NB4 (cell line): ENCODE measurements around the gene VPS54.

Experiments used
- MYC ChIP-seq: IDR thresholded peaks from 2 replicates; pipeline ENCODE4 v1.6.1; 2011; ENCODE audit warnings: low read depth, low read length
- POLR2A ChIP-seq: IDR thresholded peaks from 2 replicates; pipeline ENCODE4 v1.6.1; 2011; ENCODE audit warnings: mild to moderate bottlenecking; ENCODE audit not compliant: insufficient read length; ENCODE audit errors: extremely low read depth
- TF ChIP-seq, protein P1 (sequence below): IDR thresholded peaks from one replicate; pipeline ENCODE4 v1.5.1; 2012; ENCODE audit warnings: low read depth, low read length
- TF ChIP-seq, protein P2 (sequence below): IDR thresholded peaks from 2 replicates; pipeline ENCODE4 v1.6.1; 2011; ENCODE audit warnings: low read depth, low read length

DNA sequence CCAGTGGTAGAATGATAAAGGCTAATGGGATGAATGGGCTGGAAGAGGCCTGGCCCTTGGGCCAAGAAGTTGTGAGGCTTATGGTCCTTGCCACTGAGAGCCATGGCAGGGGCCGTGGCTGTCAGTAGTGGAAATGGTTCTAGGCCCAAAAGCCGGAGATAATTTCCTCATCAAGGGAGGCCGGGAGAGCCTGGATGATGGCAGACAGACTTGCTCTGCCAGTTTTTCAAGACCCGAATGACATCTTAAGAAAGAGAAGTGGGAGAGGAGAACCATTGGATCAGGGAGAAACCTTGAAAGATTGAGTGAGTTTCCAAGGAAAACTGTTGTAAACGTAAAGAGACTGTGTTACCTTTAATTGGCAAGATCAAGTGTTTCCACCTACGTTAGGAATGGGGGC lies 46.3 kb upstream of the VPS54 start:
- no peak for TF ChIP-seq POLR2A
- TF ChIP-seq, protein P1, sequence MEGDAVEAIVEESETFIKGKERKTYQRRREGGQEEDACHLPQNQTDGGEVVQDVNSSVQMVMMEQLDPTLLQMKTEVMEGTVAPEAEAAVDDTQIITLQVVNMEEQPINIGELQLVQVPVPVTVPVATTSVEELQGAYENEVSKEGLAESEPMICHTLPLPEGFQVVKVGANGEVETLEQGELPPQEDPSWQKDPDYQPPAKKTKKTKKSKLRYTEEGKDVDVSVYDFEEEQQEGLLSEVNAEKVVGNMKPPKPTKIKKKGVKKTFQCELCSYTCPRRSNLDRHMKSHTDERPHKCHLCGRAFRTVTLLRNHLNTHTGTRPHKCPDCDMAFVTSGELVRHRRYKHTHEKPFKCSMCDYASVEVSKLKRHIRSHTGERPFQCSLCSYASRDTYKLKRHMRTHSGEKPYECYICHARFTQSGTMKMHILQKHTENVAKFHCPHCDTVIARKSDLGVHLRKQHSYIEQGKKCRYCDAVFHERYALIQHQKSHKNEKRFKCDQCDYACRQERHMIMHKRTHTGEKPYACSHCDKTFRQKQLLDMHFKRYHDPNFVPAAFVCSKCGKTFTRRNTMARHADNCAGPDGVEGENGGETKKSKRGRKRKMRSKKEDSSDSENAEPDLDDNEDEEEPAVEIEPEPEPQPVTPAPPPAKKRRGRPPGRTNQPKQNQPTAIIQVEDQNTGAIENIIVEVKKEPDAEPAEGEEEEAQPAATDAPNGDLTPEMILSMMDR: no peak
- no peak for TF ChIP-seq MYC
- TF ChIP-seq, protein P2, sequence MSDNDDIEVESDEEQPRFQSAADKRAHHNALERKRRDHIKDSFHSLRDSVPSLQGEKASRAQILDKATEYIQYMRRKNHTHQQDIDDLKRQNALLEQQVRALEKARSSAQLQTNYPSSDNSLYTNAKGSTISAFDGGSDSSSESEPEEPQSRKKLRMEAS: no peak
